GM19397 (cell line): ENCODE results near the gene PTTG1IP.

Source experiments
- ATAC-seq: cut with Tn5 transposase; IDR thresholded peaks from one replicate; pipeline ENCODE4 v1.9.1; 2021; ENCODE audit warnings: mild to moderate bottlenecking, moderate library complexity; ENCODE audit not compliant: unreplicated experiment

The PTTG1IP gene

DNA sequence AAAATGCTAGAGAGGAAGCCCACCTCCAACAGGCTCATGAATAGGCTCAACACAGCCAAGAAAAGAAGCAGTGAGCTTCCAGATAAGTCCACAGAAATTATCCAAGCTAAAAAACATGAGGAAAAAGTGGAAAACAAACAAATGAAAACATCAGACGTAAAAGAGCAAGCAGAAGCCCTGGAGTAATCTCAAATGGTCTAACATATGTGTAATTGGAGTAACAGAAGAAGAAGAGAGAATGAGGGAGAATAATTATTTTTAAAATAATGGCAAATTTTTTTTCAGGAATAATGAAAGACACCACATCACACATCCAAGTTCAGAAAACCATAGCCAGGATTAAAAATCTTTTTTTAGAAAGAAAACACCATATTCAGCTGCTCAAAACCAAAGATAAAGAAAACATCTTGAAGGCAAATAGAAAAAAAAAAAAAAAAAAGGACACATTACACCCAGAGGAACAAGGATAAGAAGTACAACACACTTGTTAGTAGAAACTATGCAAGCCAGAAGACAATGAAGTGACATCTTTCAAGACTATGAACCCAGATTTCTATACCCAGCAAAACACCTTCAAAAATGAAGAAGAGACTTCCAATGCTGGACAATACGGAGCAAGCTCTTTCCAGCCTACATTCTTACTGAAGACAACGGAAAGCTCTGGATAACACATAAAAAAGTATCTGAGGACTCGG, 45.0 kb downstream of the PTTG1IP start:
- no peak for ATAC-seq

DNA sequence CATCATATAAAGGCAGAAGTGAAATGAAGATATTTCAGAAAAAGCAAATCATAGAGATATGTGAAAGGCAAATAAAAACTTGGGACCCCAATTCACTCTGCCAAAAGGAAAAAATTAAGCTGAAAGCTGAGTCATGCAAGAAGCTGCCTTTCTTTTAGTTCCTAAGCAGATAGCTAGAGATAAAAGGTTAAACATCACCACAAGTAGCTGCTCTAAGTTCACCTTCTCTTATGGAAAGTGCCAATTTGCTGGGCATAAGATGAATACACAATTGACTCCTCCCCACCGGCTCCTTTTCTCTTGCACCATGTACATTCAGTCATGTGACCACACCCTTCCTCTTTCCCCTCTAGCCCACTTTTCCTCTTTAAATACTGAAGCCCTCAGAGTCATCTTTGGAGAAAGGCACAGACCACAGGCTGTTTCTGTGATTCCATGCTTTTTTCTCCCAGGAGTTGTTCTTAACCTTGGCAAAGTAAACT, 50.3 kb downstream of the PTTG1IP start:
- ATAC-seq: no peak

DNA sequence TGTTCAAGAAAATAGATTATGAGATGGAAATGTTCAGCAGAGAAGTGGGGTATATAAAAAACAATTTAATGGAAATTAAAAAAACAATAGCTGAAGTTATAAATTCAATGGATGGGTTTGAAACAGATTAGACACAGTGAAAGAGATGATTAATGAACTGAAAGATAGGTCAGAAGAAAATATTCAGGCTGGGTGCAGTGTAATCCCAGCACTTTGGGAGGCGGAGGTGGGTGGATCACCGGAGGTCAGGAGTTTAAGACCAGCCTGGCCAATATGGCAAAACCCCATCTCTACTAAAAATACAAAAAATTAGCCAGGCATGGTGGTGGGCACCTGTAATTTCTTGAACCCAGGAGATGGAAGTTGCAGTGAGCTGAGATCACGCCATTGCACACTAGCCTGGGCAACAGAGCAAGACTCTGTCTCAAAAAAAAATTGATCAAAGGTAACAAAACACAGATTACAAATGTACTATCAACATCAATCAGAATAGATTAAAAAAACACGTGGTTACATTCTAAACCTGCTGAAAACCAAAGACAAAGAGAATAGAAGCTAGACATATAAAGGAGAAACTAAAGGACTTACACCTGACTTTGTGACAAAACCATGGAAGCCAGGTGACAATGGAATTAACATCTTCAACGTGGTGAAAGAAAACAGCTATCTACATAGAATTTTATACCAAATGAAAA, 50.9 kb downstream of the PTTG1IP start:
- no peak for ATAC-seq

DNA sequence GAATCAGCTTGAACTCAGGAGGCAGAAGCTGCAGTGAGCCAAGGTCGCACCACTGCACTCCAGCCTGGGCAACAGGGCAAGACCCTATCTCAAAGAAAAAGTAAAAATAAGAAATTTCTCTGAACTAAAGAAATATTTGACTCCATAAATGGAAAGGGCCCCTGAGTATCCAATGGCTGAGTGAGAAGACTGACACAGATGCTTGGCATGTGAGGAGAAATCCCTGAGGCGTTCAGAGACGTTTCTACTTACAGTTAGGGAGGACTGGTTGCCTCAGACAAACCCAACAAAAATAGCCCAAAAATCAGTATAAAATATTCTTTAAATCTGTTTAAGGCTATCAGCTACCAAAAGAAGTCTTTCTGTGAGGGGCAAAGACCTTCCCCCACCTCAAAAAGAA, 52.6 kb downstream of the PTTG1IP start:
- no peak for ATAC-seq

DNA sequence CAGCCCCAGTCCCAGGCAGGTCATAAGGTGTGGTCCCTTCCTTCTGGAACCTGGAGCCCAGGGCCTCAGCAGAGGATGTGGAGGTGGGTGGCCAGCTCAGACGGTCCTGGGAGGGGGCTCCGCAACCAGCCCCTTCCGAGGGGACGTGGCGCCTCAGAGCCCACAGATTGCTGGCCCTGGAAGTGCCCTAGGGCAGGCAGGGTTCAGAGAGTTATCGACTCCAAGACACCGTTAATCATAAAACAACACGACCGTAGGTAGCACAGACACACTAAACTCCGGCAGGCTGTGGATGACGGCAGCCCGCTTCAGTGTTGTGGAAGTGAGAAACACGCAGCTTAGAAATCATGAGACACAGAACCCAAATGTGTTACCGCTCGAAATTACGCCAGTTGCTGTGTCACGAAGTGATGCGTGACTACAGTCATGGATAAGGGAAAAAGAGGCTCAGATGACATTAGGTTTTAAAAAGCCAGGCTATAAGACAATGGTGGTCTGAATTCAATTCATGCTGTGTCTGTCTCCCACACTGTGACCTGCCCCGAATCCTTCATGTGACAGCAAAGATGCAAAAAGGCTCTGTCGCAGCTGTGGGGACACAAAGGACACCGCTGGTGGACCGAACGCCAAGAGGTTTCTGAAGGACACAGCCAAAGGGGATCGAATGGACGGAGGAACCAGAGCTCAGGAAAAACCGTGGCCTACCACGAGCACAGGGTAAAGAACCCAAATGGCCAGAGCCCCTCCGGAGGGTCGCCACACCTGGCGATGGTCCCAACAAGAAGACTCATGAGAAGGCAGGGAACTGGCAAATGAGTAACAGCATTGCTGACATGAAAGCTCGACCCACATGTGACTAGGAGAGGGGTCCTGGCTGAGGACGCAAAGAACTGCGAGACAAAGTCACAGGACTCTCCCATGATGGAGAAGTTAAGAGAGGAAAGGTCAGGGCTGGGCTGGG, 53.9 kb downstream of the PTTG1IP start:
- no peak for ATAC-seq

DNA sequence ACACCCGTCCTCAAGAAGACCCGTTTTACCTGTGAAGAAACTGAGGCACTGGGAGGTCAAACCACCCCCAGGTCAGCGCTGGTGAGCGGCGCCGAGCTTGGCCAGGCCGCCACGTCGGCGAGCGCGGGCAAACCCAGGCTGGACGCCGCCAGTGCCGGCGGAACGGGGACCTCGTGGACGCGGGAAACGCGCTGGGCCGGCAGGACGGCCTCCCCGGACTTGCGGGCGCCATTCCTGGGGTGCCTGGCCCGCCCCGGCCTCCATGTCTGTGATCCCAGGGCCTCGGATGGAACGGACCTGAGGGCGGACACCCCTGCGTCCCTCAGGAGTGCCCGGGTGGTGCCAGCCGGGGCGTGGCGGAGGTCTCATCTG, 54.9 kb downstream of the PTTG1IP start:
- ATAC-seq: no peak

DNA sequence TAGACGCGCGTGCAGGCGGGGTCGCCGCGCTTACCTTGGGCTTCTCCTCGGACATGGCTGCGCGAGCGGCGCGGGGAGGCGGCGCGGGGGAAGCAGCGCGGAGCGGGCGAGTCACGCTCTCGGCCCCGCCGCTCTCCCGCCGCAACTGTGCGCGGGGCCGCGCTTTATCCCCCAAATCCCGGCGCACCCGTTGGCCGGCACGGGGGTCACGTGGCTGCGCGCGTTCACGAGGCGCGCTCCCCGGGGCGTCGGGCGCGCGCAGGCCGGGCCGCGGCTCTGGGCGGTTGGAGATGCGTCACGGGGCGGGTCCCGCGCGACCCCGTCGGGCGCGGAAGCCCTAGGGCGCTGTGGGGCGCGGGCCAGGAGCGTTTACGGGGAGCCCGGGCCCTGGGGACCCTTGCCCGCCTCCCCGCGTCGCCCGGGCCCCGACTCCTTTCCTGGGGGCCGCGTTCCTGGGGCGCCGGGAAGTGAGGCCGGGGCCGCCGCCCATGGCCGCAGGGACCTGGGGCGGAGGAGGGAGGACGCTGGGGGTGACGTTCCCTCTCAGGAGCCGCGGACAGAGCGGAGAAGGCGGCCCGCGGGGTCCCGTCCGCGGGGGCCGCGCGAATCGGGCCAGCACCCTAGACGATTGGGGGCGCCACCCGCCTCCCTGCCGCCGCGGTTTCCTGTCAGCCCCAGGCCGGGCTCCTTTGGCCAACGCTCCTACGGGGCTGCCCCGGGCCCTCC, 55.4 kb downstream of the PTTG1IP start, which contains the start of gene SUMO3:
Gene SUMO3, minus strand, starts transcription at position 149 of the 726 bp plus-strand sequence. Its CDS starts 94 bp downstream, at position 55.
- peak; percentile 67 for ATAC-seq

DNA sequence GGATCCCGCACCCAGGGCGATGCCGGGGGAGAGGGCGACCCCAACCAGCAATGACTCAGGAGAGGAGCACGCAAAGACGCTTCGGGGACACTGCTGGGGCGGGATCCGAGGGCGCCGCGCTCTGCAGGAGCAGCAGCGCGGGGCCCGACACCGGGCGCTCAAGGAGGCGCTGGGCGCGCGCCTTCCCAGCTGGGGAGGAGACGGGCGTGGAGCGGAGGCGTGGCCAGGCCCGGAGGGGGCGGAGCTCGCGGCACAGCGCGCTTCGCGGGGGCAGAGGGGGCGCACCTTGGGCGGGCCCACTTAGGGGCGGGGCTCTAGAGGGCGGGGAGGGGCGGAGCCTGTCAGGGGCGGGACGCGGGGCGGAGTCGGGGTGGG, 56.0 kb downstream of the PTTG1IP start:
- ATAC-seq: peak; percentile 71

DNA sequence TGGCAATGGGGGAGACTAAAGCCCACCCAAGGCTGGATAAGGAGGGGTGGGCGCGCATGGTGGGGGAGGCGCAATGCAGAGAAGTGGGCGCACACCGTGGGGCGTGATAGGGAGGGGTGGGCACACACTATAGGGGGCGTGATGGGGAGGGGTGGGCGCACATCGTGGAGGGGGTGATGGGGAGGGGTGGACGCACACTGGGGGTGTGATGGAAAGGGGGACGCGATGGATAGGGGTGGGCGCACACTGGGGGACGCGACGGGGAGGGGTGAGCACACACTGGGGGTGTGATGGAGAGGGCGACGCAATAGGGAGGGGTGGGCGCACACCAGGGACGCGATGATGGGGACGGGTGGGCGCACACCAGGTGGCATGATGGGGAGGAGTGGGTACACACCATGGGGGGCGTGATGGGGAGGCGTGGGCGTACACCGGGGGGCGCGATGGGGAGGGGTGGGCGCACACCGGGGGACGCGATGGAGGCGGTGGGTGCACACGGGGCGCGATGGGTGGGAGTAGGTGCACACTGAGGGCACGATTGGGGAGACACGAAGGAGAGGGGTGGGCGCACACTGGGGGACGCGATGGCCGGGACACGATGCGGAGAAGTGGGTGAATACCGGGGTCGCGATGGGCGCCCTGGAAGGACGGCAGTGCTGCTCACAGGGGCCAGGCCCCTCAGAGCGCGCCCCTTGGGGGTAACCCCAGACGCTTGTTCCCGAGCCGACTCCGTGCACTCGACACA, 56.6 kb downstream of the PTTG1IP start:
- no peak for ATAC-seq

DNA sequence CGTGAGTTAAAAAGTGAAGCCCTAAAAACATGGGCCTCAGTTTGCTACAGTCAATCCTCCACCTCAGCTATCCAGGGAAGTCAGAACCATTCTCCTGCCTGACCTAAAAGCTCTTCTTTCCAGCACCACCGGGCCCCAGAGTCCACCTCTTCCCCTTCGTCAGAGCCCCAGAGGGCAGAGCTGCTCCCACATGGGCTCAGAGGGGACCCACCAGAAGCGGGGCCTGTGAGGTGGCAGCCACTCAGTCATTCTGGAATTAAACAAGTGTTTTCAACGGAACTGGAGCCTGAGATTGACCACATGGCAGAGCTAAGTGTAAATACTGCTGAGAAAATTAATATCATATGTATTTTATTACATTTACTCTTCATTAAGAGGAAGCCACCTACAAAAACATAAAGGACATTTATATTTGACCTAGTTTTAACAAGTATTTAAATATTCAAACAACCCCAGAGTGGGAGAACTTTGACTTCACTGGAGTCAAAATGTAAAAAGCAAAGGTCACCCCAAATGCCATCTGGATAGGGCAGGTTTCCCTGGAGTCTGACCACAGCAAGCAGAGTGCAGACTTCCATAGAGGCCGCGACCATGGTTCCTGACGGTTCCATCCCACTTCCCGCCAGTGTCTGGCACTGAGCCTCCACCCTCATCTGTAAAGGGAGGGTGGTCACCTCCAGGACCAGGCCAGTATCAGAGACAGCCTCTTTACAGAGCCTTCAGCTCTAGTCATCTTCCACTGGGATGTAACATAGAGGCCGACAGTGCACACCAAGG, 57.5 kb downstream of the PTTG1IP start:
- no peak for ATAC-seq

DNA sequence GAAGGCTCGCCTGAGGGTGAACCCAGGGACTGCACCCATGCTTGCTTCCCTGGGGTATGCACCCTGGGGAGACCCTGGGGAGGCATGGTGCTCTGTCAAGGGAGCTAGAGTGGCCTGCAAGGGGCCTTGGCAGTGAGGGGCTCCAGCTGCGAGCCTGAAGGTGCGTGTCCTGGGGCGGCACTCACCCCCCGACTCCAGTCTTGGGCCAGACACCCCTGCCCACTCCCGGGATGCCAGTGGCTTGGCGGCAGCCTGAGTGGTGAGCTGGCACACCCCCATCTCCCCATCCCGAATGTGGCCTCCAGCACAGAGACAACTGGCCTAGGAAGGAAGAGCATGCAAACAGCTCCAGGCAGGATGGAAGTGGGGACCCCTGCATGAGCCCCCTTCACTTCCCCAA, 58.3 kb downstream of the PTTG1IP start:
- ATAC-seq: no peak

DNA sequence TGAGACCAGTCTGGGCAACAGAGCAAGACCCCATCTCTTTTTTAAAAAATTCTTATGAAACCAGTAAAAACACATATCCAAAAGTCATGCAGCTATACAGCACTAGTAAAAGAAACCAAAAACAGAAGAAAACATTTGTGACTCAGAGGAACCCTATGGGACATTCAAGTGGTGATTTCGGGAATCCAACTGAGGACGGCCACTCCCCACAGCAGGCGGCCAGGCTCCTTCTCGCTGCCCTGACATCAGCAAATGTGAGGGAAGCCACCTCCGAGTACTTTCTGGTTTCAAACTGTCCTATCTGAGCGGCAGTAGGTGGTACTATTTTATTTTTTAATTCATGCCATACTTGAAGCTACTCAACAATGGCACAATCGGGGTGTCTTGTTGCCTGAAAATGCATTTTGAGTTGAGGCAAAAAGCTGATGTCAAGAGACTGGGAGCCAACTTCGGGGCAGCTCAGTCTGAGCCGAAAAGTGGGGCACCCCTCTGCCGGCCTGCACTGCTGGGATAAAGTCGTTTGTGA, 58.9 kb downstream of the PTTG1IP start:
- ATAC-seq: no peak

DNA sequence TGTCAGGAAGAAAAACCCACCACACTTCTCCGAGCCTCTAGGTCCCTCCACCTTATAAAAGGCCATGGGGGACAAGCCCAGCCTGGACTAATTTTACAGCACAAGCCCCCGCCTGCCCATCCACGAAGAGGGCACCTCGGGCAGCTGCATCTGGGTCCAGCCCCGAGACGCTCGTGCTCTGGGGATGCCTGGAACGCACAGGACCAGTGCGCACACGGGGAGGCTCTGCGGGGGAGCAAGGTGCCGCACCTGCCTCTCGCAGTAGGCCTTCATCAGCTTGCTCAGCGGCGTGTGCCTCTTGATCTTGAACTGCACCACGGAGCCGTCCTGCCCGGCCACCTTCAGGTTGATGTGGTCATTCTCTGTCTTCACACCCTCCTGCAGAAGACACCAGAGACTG, 59.8 kb downstream of the PTTG1IP start:
- no peak for ATAC-seq

DNA sequence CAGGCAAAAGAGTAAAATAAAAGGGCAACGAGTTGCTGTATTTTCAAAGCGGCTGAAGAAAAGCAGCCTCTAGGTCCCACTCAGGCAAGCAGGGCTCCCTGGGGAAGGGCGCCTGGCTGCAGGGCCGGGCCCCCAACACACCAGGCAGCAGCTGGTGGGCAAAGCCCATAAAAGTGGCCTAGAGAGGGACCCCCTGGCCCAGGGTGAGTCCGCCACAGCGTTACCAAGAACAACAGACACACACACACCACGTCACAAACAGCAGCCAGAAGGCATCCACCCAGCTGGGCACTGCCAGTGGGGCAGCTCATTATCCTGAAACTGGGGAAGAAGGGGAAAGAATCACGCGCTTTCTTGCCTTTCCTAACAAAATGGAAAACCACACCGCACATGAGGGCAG, 60.3 kb downstream of the PTTG1IP start:
- no peak for ATAC-seq

DNA sequence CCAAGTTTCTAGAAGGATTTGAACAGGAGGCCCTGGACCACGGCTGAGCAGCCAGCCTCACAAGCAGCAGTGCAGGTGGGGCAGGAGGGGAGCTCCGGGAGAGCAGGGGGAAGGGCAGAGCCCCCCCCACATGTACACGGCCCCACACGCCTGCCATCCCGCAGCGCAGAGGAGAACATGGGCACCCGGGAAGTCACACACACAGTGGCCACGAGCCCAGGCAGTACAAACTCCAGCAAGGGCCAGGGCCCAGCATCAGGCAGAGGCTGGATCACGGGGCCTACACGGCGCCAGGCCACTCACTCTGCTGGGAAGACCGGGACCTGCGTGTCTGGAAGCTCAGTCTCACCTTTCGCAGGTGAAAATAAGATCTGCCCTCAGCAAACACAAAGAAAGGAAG, 60.9 kb downstream of the PTTG1IP start:
- no peak for ATAC-seq

DNA sequence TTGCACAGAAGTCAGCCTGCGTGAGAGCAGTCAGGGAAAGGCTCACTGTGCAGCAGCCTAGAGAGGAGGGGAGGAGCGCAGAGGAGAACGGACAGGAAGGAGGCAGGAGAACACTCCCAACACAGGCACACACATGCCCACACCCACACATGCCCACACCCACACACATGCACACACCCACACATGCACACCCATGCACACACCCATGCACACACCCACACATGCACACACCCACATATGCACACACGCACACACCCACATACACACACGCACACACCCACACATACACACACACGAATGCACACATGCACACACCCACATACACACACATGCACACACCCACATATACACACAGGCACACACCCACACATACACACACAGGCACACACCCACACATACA, 62.7 kb downstream of the PTTG1IP start:
- no peak for ATAC-seq

DNA sequence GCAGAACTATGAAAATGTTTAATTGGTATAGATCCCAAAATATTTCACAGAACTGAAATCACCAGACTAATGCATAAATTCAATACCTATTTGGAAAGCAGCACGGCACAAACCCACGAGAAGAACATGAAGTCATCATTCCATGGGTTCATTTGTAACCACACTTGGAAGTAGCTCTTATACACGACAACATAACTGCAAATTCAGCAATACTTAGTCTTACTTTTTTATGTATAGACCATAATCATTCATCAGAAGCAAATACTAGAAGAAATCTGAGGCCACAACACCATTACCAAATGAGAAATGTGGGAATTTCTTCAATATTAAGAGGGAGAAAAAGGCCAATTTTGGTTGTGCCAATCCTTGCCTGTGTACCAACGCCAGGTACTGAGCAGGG, 67.6 kb downstream of the PTTG1IP start:
- no peak for ATAC-seq

DNA sequence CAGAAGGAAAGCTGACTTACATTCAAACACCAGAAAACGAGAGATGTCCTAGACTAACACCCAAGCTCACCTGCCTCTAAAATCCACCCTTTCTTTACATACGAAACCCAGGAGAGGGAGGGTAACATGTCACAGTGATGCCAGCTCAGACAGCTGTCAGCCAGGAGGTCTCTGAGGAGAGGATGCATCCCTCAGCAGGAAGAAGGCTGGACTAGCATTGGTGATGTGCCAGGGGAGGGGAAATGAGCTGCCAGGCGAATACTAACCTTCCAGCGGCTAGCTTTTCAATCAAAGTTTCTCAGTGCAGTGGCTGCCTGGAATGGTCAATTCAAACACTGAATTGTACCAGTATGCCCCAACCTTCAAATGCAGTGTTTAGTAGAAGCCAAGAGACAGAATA, 68.3 kb downstream of the PTTG1IP start:
- ATAC-seq: no peak

DNA sequence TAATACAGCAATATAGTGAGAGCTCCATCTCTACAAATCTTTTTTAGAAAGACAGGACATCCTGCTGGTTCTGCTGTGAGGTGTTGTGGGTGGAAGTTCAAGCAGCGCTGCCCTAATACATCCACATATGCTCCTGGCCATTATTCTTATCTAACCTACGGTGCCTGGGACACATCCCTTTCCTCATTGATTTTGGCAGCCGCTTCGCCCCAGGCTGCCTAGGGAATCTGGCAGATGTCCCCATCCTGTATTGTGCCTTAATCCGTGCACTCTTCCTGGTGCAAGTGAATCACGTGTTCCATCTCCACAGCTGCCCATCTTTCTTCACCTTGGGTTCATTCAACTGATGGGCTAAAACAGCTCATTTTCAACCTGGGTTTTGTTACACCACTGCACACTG, 68.7 kb downstream of the PTTG1IP start:
- no peak for ATAC-seq
